GM08714 (cell line): ENCODE results near the gene RUNX1.
"Not testable (repeated sequence)": the region's sequence is repeated elsewhere in the genome, so short reads cannot be mapped to it uniquely, and the experiment has no call there.

Source experiments
- H3K4me3 ChIP-seq: fragments of 200-500 bp; sonication (Bioruptor generic); 2 replicates; pipeline ENCODE4 v1.5.1; 2014; ENCODE audit warnings: mild to moderate bottlenecking, low read length, inconsistent platforms
- ZNF274 ChIP-seq: IDR thresholded peaks from 2 replicates; pipeline ENCODE4 v1.6.1; 2012; ENCODE audit warnings: mild to moderate bottlenecking, low read depth, low read length

Gene RUNX1

GRCh38 chr21:34962136-34962535 lies 87.0 kb downstream of the RUNX1 start:
- no peak for TF ChIP-seq ZNF274
- no peak overlapping the region for H3K4me3 ChIP-seq

GRCh38 chr21:34960687-34961086 lies 88.4 kb downstream of the RUNX1 start:
- H3K4me3 ChIP-seq = no peak overlapping the region
- no peak for TF ChIP-seq ZNF274

- H3K4me3 ChIP-seq = no peak overlapping the region
- TF ChIP-seq ZNF274 = no peak
Measured at GRCh38 chr21:34959607-34960006, 89.5 kb downstream of the RUNX1 start.

- H3K4me3 ChIP-seq = no peak overlapping the region
Measured at GRCh38 chr21:34958040-34958439, 91.1 kb downstream of the RUNX1 start.

GRCh38 chr21:34956416-34957316 lies 92.4 kb downstream of the RUNX1 start:
- TF ChIP-seq ZNF274 = no peak

More at GRCh38 chr21:34958040-34958439, 91.1 kb downstream of the RUNX1 start:
- TF ChIP-seq ZNF274 = no peak

GRCh38 chr21:34953950-34954349 lies 95.2 kb downstream of the RUNX1 start:
- no peak for TF ChIP-seq ZNF274
- no peak overlapping the region for H3K4me3 ChIP-seq

More at GRCh38 chr21:34956416-34957316, 92.4 kb downstream of the RUNX1 start:
- no peak overlapping the region for H3K4me3 ChIP-seq

- no peak overlapping the region for H3K4me3 ChIP-seq
- no peak for TF ChIP-seq ZNF274
Measured at GRCh38 chr21:34952701-34953100, 96.4 kb downstream of the RUNX1 start.

GRCh38 chr21:34951868-34952267 lies 97.2 kb downstream of the RUNX1 start:
- not testable (repeated sequence) for H3K4me3 ChIP-seq

GRCh38 chr21:34950980-34951379 lies 98.1 kb downstream of the RUNX1 start:
- no peak overlapping the region for H3K4me3 ChIP-seq
- TF ChIP-seq ZNF274 = no peak

GRCh38 chr21:34949499-34949898 lies 99.6 kb downstream of the RUNX1 start:
- no peak overlapping the region for H3K4me3 ChIP-seq
- TF ChIP-seq ZNF274 = no peak

GRCh38 chr21:34949030-34949429 lies 100.1 kb downstream of the RUNX1 start:
- no peak overlapping the region for H3K4me3 ChIP-seq
- TF ChIP-seq ZNF274 = no peak

- H3K4me3 ChIP-seq = no peak overlapping the region
- no peak for TF ChIP-seq ZNF274
Measured at GRCh38 chr21:34948157-34948556, 100.9 kb downstream of the RUNX1 start.

GRCh38 chr21:34946916-34947534 lies 102.1 kb downstream of the RUNX1 start:
- TF ChIP-seq ZNF274 = no peak
- H3K4me3 ChIP-seq = no peak overlapping the region

GRCh38 chr21:34946385-34946840 lies 102.7 kb downstream of the RUNX1 start:
- no peak overlapping the region for H3K4me3 ChIP-seq
- TF ChIP-seq ZNF274 = no peak

- no peak for TF ChIP-seq ZNF274
- no peak overlapping the region for H3K4me3 ChIP-seq
Measured at GRCh38 chr21:34945288-34945687, 103.8 kb downstream of the RUNX1 start.
